Thyroid gland (tissue), 4 donors: ENCODE results near the gene CYFIP1. TPM values are rescaled to one million over a fixed set of nuclear protein-coding genes. Genes with fewer than 3 reads are reported as not detected.

Experiments used
- DNase-seq, 2 donors: peaks; one replicate each; pipeline ENCODE4 v3.0.0-alpha.2; 2019
- H3K27ac ChIP-seq, 3 donors: fragments of 200-600 bp; sonication (generic); 1 replicate in 2 of 3; 2 replicates in 1 of 3; pipeline ENCODE4 v1.5.1; 2016 to 2019; ENCODE audit warnings: mild to moderate bottlenecking in 1 of 3, moderate library complexity in 1 of 3
- H3K27me3 ChIP-seq: fragments of 200-600 bp; sonication (generic); one replicate; pipeline ENCODE4 v1.5.1; 2019
- H3K36me3 ChIP-seq, 2 donors: fragments of 200-600 bp; sonication (generic); one replicate each; pipeline ENCODE4 v1.5.1; 2016 to 2019
- H3K4me1 ChIP-seq, 2 donors: fragments of 200-600 bp; sonication (generic); one replicate each; pipeline ENCODE4 v1.5.1; 2017 to 2019
- H3K4me3 ChIP-seq, 3 donors: fragments of 200-600 bp; sonication (generic); replicated peaks in 1 of 3; 1 replicate in 2 of 3; 2 replicates in 1 of 3; pipeline ENCODE4 v1.5.1; 2016; ENCODE audit warnings: mild to moderate bottlenecking in 1 of 3
- H3K9me3 ChIP-seq: fragments of 200-600 bp; sonication (generic); one replicate; pipeline ENCODE4 v1.5.1; 2017
- CTCF ChIP-seq, 6 experiments: fragments of 200-600 bp in 3 of 6; fragments of 450-650 bp in 3 of 6; sonication (generic) in 3 of 6; IDR thresholded peaks; one replicate each; pipeline ENCODE4 v1.5.1; 2016 to 2019; ENCODE audit warnings: antibody characterized with exemption in 6 of 6, mild to moderate bottlenecking in 2 of 6, inconsistent platforms in 1 of 6, moderate library complexity in 1 of 6
- POLR2A ChIP-seq, 2 donors: fragments of 450-650 bp; IDR thresholded peaks; one replicate each; pipeline ENCODE4 v1.6.1; 2017; ENCODE audit warnings: antibody characterized with exemption in 2 of 2, mild to moderate bottlenecking in 2 of 2, moderate library complexity in 1 of 2
- WGBS, 2 donors: methylation state at CpG; one replicate each; pipeline ENCODE4 v1.1.5; 2017; 5-methylcytosine and 5-hydroxymethylcytosine counted together
- intact Hi-C: fragments of 100-400 bp; cut with DNase I; formaldehyde crosslinking; loops from one replicate; pipeline ENCODE4 v1.15.1; 2023
- total RNA-seq, 4 donors: library from RNA; depleted of rRNA; stranded (reverse); fragments of >200 nt; gene quantifications; one replicate each; pipeline ENCODE4 v1.2.3, GENCODE V29; 2016

Gene CYFIP1
- total RNA-seq, 4 donors from 2014 or later: 89.1 to 138 (median 131) TPM

- H3K36me3 ChIP-seq: peaks cover 37 to 42% of the 10 kb centered on the region in 2 donors
- TF ChIP-seq POLR2A (IDR thresholded peaks at IDR 0.05) (no peak), CTCF (IDR thresholded peaks at IDR 0.05) (no peak)
Measured at GRCh38 chr15:22880068-22880980, 99.8 kb downstream of the CYFIP1 start.

GRCh38 chr15:22878103-22878502 is 102.1 kb downstream of the CYFIP1 start:
- no peak overlapping the region for H3K4me3 ChIP-seq
- TF ChIP-seq CTCF (IDR thresholded peaks at IDR 0.05) (no peak), POLR2A (IDR thresholded peaks at IDR 0.05) (no peak)
- intact Hi-C loops: no loop called here
- peaks cover 44 to 55% of the 10 kb centered on the region in 2 donors for H3K36me3 ChIP-seq
- no peaks in the 10 kb centered on the region for H3K4me1 ChIP-seq
- DNase-seq: no peak
- no peaks in the 10 kb centered on the region for H3K27me3 ChIP-seq
- H3K27ac ChIP-seq: no peak overlapping the region
- 95 to 96% methylated on average over 10 of the region's 10 CpGs for WGBS, 2 donors
- H3K9me3 ChIP-seq: no peaks in the 10 kb centered on the region

More at GRCh38 chr15:22880068-22880980, 99.8 kb downstream of the CYFIP1 start:
- H3K27me3 ChIP-seq: no peaks in the 10 kb centered on the region
- intact Hi-C loops: no loop called here
- WGBS, 2 donors: 93% methylated on average over 31 to 33 of the region's 33 CpGs
- H3K27ac ChIP-seq: no peak overlapping the region
- no peak for DNase-seq
- H3K9me3 ChIP-seq: no peaks in the 10 kb centered on the region
- H3K4me1 ChIP-seq: no peaks in the 10 kb centered on the region
- no peak overlapping the region for H3K4me3 ChIP-seq

- no peak for DNase-seq
- H3K27me3 ChIP-seq: no peaks in the 10 kb centered on the region
- no peaks in the 10 kb centered on the region for H3K4me1 ChIP-seq
- 96% methylated on average over 7 to 8 of the region's 8 CpGs for WGBS, 2 donors
- H3K4me3 ChIP-seq: no peak overlapping the region
- TF ChIP-seq CTCF (IDR thresholded peaks at IDR 0.05): no peak
- no peak for TF ChIP-seq POLR2A (IDR thresholded peaks at IDR 0.05)
- intact Hi-C loops: no loop called here
- no peak overlapping the region for H3K27ac ChIP-seq
- H3K9me3 ChIP-seq: no peaks in the 10 kb centered on the region
- peaks cover 47 to 55% of the 10 kb centered on the region in 2 donors for H3K36me3 ChIP-seq
Measured at GRCh38 chr15:22877607-22878006, 102.6 kb downstream of the CYFIP1 start.

- intact Hi-C loops: no loop called here
- WGBS, 2 donors: 95 to 96% methylated on average over 5 of the region's 5 CpGs
- no peak overlapping the region for H3K27ac ChIP-seq
- DNase-seq: no peak
- H3K27me3 ChIP-seq: no peaks in the 10 kb centered on the region
- no peaks in the 10 kb centered on the region for H3K9me3 ChIP-seq
- H3K4me1 ChIP-seq: no peaks in the 10 kb centered on the region
- H3K36me3 ChIP-seq: peaks cover 45 to 55% of the 10 kb centered on the region in 2 donors
- TF ChIP-seq CTCF (IDR thresholded peaks at IDR 0.05) (no peak), POLR2A (IDR thresholded peaks at IDR 0.05) (no peak)
- H3K4me3 ChIP-seq: no peak overlapping the region
Measured at GRCh38 chr15:22877117-22877516, 103.1 kb downstream of the CYFIP1 start.

- Histone ChIP-seq H3K4me3 (no peak overlapping the region), H3K36me3 (peaks cover 32 to 55% of the 10 kb centered on the region in 2 donors), H3K9me3 (no peaks in the 10 kb centered on the region), H3K27ac (no peak overlapping the region), H3K27me3 (no peaks in the 10 kb centered on the region), H3K4me1 (no peaks in the 10 kb centered on the region)
- TF ChIP-seq CTCF (IDR thresholded peaks at IDR 0.05): no peak
- TF ChIP-seq POLR2A (IDR thresholded peaks at IDR 0.05): no peak
- intact Hi-C loops: no loop called here
- no peak for DNase-seq
- WGBS, 2 donors: 77 to 94% methylated on average over 7 of the region's 7 CpGs
Measured at GRCh38 chr15:22874966-22875365, 105.2 kb downstream of the CYFIP1 start.
